Osteocyte (in vitro differentiated cells): ENCODE measurements around the gene TSPY9. TPM values are rescaled to one million over a fixed set of nuclear protein-coding genes. Genes with fewer than 3 reads are reported as not detected.
"Not testable (repeated sequence)": the region's sequence is repeated elsewhere in the genome, so short reads cannot be mapped to it uniquely, and the experiment has no call there.

Experiments used
- DNase-seq: peaks from one replicate; pipeline ENCODE4 v3.0.0; 2021; ENCODE audit warnings: mixed read lengths; ENCODE audit not compliant: unreplicated experiment; ENCODE audit errors: extremely low spot score
- H3K27ac Mint-ChIP-seq: one replicate; pipeline ENCODE4 v1.8.0; 2021; ENCODE audit warnings: mild to moderate bottlenecking, mixed read lengths; ENCODE audit not compliant: unreplicated experiment
- H3K27me3 Mint-ChIP-seq: one replicate; pipeline ENCODE4 v1.8.0; 2021; ENCODE audit warnings: mixed read lengths; ENCODE audit not compliant: unreplicated experiment
- H3K36me3 Mint-ChIP-seq: one replicate; pipeline ENCODE4 v1.8.0; 2021; ENCODE audit warnings: mixed read lengths; ENCODE audit not compliant: unreplicated experiment
- H3K4me1 Mint-ChIP-seq: one replicate; pipeline ENCODE4 v1.8.0; 2021; ENCODE audit warnings: mixed read lengths; ENCODE audit not compliant: unreplicated experiment
- H3K4me3 Mint-ChIP-seq: one replicate; pipeline ENCODE4 v1.8.0; 2021; ENCODE audit warnings: mild to moderate bottlenecking, moderate library complexity, mixed read lengths; ENCODE audit not compliant: unreplicated experiment
- H3K9me3 Mint-ChIP-seq: one replicate; pipeline ENCODE4 v1.8.0; 2021; ENCODE audit warnings: mixed read lengths; ENCODE audit not compliant: unreplicated experiment
- long read RNA-seq: library from polyadenylated mRNA; unstranded; transcript quantifications from one replicate; pipeline ENCODE4 v2.0.0, GENCODE V29; 2021
- total RNA-seq: library from RNA; stranded (reverse); gene quantifications from 2 replicates; pipeline ENCODE4 v1.2.1, GENCODE V29; 2021

The TSPY9 gene, protein sequence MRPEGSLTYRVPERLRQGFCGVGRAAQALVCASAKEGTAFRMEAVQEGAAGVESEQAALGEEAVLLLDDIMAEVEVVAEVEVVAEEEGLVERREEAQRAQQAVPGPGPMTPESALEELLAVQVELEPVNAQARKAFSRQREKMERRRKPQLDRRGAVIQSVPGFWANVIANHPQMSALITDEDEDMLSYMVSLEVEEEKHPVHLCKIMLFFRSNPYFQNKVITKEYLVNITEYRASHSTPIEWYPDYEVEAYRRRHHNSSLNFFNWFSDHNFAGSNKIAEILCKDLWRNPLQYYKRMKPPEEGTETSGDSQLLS
- total RNA-seq: not detected in 2 replicates
- long read RNA-seq: 0 reads

DNA sequence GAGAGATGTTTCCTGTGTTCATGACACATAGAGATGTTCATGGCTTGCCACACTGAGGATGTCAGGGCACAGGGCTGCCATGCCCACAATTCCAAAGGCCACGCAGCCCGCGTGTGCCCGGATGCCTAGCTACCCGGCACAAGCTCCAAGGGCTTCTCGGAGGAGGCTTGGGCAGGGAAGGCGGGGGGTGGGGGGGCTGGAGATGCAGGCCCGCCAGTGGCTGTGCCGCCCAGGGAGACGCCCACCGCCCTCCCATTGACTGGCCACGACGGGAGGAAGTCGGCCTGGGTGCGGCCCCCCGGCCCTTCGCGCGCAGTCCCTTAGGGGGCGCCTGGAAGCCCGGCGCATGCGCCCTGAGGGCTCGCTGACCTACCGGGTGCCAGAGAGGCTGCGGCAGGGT lies at the start of gene TSPY9:
Gene TSPY9, plus strand, starts transcription at position 301 of the 400 bp plus-strand sequence. Its CDS starts 46 bp downstream, at position 347.
- H3K4me3 Mint-ChIP-seq, H3K9me3 Mint-ChIP-seq, DNase-seq, H3K4me1 Mint-ChIP-seq, H3K36me3 Mint-ChIP-seq, H3K27me3 Mint-ChIP-seq, H3K27ac Mint-ChIP-seq: not testable (repeated sequence)

DNA sequence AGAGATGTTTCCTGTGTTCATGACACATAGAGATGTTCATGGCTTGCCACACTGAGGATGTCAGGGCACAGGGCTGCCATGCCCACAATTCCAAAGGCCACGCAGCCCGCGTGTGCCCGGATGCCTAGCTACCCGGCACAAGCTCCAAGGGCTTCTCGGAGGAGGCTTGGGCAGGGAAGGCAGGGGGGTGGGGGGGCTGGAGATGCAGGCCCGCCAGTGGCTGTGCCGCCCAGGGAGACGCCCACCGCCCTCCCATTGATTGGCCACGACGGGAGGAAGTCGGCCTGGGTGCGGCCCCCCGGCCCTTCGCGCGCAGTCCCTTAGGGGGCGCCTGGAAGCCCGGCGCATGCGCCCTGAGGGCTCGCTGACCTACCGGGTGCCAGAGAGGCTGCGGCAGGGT lies 20.4 kb upstream of the TSPY9 start, which contains the start of gene TSPY1:
Gene TSPY1, plus strand, starts transcription at position 301 of the 400 bp plus-strand sequence. Its CDS starts 46 bp downstream, at position 347.
- H3K36me3 Mint-ChIP-seq, H3K4me3 Mint-ChIP-seq, H3K4me1 Mint-ChIP-seq, H3K27ac Mint-ChIP-seq, H3K27me3 Mint-ChIP-seq, H3K9me3 Mint-ChIP-seq, DNase-seq: not testable (repeated sequence)

DNA sequence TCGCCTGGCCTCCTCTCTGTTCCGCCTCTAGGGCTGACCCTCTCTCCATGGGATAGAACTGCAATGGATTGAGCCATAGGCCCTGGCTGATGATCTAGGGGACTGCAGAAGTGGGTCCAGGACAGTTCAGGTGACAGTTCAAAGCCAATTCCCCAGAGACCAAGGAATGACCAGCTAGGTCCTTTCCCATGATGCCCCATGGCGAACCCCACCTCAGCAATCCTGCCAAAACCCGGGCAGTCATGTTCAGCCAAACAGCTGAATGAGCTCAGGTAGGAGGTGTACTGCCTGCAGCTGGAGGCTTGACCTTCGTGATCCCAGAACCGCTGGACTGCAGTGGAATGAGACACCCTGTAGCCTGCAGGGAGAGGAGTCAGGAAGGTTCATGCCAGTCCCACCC lies 17.3 kb downstream of the TSPY9 start:
- not testable (repeated sequence) for DNase-seq, H3K36me3 Mint-ChIP-seq, H3K4me3 Mint-ChIP-seq, H3K27ac Mint-ChIP-seq, H3K9me3 Mint-ChIP-seq, H3K4me1 Mint-ChIP-seq, H3K27me3 Mint-ChIP-seq

DNA sequence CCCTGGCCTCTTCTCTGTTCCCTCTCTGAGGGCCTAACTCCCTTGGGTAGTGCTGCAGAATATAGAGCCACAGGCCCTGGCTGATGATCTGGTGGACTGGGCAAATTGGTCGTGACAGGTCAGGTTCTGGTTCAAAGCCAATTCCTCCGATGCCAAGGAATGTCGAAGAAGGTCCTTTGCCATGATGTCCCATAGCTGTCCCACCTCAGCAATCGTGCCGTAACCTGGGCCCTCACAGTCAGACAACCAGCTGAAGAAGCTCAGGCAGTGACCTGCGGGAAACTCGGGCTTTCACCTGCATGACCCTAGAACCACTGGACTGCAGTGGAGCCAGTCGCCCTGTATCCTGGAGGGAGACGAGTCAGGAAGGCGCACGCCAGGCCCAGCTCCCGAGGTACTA lies 29.2 kb downstream of the TSPY9 start:
- H3K27me3 Mint-ChIP-seq, H3K4me1 Mint-ChIP-seq, H3K4me3 Mint-ChIP-seq, H3K36me3 Mint-ChIP-seq, H3K27ac Mint-ChIP-seq, H3K9me3 Mint-ChIP-seq, DNase-seq: not testable (repeated sequence)

DNA sequence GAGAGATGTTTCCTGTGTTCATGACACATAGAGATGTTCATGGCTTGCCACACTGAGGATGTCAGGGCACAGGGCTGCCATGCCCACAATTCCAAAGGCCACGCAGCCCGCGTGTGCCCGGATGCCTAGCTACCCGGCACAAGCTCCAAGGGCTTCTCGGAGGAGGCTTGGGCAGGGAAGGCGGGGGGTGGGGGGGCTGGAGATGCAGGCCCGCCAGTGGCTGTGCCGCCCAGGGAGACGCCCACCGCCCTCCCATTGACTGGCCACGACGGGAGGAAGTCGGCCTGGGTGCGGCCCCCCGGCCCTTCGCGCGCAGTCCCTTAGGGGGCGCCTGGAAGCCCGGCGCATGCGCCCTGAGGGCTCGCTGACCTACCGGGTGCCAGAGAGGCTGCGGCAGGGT lies 40.5 kb downstream of the TSPY9 start, which contains the start of gene TSPY10:
Gene TSPY10, plus strand, starts transcription at position 301 of the 400 bp plus-strand sequence. Its CDS starts 46 bp downstream, at position 347.
- not testable (repeated sequence) for H3K4me3 Mint-ChIP-seq, H3K4me1 Mint-ChIP-seq, H3K27me3 Mint-ChIP-seq, H3K27ac Mint-ChIP-seq, DNase-seq, H3K9me3 Mint-ChIP-seq, H3K36me3 Mint-ChIP-seq

Other genes starting within 250 kb of the TSPY9 start
- gene TSPY4, start 149.8 kb upstream of the TSPY9 start, total RNA-seq: not detected in 2 replicates
- gene TSPY8, start 129.5 kb upstream of the TSPY9 start, total RNA-seq: not detected in 2 replicates
- not detected in 2 replicates for gene TSPY3, start 88.8 kb upstream of the TSPY9 start, total RNA-seq
- gene TSPY1, start 20.3 kb upstream of the TSPY9 start, total RNA-seq: not detected in 2 replicates
- not detected in 2 replicates for gene TSPY10, start 40.6 kb downstream of the TSPY9 start, total RNA-seq